ENCODE measurements around the gene ASTN1. TPM values are rescaled to one million over a fixed set of nuclear protein-coding genes. Genes with fewer than 3 reads are reported as not detected.

ASTN1 gene
- total and polyA plus RNA-seq, 4 experiments from 2014 or later, result not detected

DNA sequence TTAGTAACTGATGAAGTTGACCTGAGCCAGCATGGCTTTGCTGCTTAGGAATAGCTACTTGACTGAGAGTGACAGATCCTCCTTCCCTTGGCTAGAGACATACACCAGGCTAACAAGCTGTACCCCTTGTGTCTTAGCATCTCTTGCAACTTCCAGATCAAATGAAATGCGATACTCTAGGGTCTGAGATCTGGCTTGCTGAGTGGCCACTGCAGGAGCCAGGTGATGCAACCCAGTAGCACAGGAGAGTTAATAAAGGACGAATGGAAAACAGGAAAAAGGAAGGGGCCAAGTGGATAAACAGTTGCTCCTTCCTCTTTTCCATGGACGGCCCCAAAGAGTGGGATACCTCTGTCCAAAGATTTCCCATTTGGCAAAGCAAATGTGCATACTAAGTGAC lies 38.2 kb downstream of the ASTN1 start:
- H3K27me3 ChIP-seq (ENCODE audit: insufficient read depth, low read length), result no peaks in the 10 kb centered on the region
- H3K4me1 ChIP-seq (ENCODE audit: insufficient read depth, low read length), result no peaks in the 10 kb centered on the region
- no peaks in the 10 kb centered on the region for H3K36me3 ChIP-seq (ENCODE audit: insufficient read depth, low read length)
- Mint-ChIP-seq H3K4me3 (no peak overlapping the region), H3K27me3 (no peaks in the 10 kb centered on the region), H3K27ac (no peak overlapping the region), H3K9me3 (peaks cover 0 to 3% (median 0%) of the 10 kb centered on the region in 8 donors), H3K4me1 (no peaks in the 10 kb centered on the region), H3K36me3 (no peaks in the 10 kb centered on the region)
- intact Hi-C loops (cut with micrococcal nuclease), result no loop called here
- ChIA-PET CTCF (ENCODE audit: partially characterized antibody) (no interaction called here), POLR2A (ENCODE audit: partially characterized antibody) (no interaction called here)
- DNase-seq, result no peak
- no peak overlapping the region for H3K4me3 ChIP-seq (ENCODE audit: low read length in 2 of 2)
- no peaks in the 10 kb centered on the region for H3K9me3 ChIP-seq (ENCODE audit: control insufficient read depth in 1 of 2, low read length in 2 of 2)
- H3K27ac ChIP-seq (ENCODE audit: low read depth, low read length), result no peak overlapping the region

- DNase-seq, result no peak
- ChIA-PET POLR2A (ENCODE audit: partially characterized antibody) (interaction anchor here (0.5 kb wide), 1 partner anchor 14 kb away, joined by 3 read pairs; no protein-coding TSS in a partner anchor), CTCF (ENCODE audit: partially characterized antibody) (no interaction called here)
- Histone ChIP-seq H3K27me3 (ENCODE audit: insufficient read depth, low read length) (no peaks in the 10 kb centered on the region), H3K4me3 (ENCODE audit: low read length in 2 of 2) (no peak overlapping the region), H3K4me1 (ENCODE audit: insufficient read depth, low read length) (no peaks in the 10 kb centered on the region), H3K9me3 (ENCODE audit: control insufficient read depth in 1 of 2, low read length in 2 of 2) (no peaks in the 10 kb centered on the region), H3K36me3 (ENCODE audit: insufficient read depth, low read length) (no peaks in the 10 kb centered on the region), H3K27ac (ENCODE audit: low read depth, low read length) (no peak overlapping the region)
- Mint-ChIP-seq H3K27me3 (no peaks in the 10 kb centered on the region), H3K36me3 (no peaks in the 10 kb centered on the region), H3K4me3 (no peak overlapping the region), H3K4me1 (no peaks in the 10 kb centered on the region), H3K27ac (no peak overlapping the region), H3K9me3 (peaks cover 0 to 5% (median 1%) of the 10 kb centered on the region in 8 donors)
- intact Hi-C loops (cut with micrococcal nuclease), result no loop called here
Observed at GRCh38 chr1:177124577-177125278, 39.8 kb downstream of the ASTN1 start.

GRCh38 chr1:177122461-177123251 lies 41.9 kb downstream of the ASTN1 start:
- no peak for DNase-seq
- Mint-ChIP-seq H3K27me3 (no peaks in the 10 kb centered on the region), H3K9me3 (peaks cover 0 to 5% (median 1%) of the 10 kb centered on the region in 8 donors), H3K4me1 (no peaks in the 10 kb centered on the region), H3K36me3 (no peaks in the 10 kb centered on the region), H3K4me3 (no peak overlapping the region), H3K27ac (no peak overlapping the region)
- ChIA-PET POLR2A (ENCODE audit: partially characterized antibody) (no interaction called here), CTCF (ENCODE audit: partially characterized antibody) (no interaction called here)
- Histone ChIP-seq H3K27me3 (ENCODE audit: insufficient read depth, low read length) (no peaks in the 10 kb centered on the region), H3K36me3 (ENCODE audit: insufficient read depth, low read length) (no peaks in the 10 kb centered on the region), H3K4me1 (ENCODE audit: insufficient read depth, low read length) (no peaks in the 10 kb centered on the region), H3K27ac (ENCODE audit: low read depth, low read length) (no peak overlapping the region), H3K4me3 (ENCODE audit: low read length in 2 of 2) (no peak overlapping the region), H3K9me3 (ENCODE audit: control insufficient read depth in 1 of 2, low read length in 2 of 2) (no peaks in the 10 kb centered on the region)
- intact Hi-C loops (cut with micrococcal nuclease), result no loop called here

DNA sequence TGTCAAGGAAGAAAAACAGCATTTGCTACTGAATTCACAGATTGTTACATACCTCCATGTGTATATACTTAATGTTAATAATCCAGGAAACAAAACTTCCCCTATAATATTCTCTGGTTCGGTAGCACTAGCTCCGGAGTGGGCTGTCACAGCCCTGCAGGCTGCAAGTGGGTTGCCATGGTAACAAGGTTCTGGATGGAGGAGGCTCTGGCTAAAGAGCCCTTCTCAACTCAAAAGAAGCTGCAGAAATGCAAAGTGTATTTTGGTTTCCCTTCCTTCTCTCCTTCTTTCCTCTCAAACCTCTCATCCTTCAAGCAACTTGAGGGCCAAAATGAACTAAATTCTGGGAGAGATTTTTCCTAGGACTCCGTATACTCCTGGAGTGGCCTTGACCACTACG lies 45.2 kb downstream of the ASTN1 start:
- Mint-ChIP-seq H3K4me1 (no peaks in the 10 kb centered on the region), H3K36me3 (no peaks in the 10 kb centered on the region), H3K27ac (no peak overlapping the region), H3K9me3 (peaks cover 0 to 5% (median 1%) of the 10 kb centered on the region in 8 donors), H3K4me3 (no peak overlapping the region), H3K27me3 (no peaks in the 10 kb centered on the region)
- ChIA-PET CTCF (ENCODE audit: partially characterized antibody) (no interaction called here), POLR2A (ENCODE audit: partially characterized antibody) (no interaction called here)
- H3K9me3 ChIP-seq (ENCODE audit: control insufficient read depth in 1 of 2, low read length in 2 of 2), result no peaks in the 10 kb centered on the region
- H3K27me3 ChIP-seq (ENCODE audit: insufficient read depth, low read length), result no peaks in the 10 kb centered on the region
- H3K27ac ChIP-seq (ENCODE audit: low read depth, low read length), result no peak overlapping the region
- H3K4me3 ChIP-seq (ENCODE audit: low read length in 2 of 2), result no peak overlapping the region
- H3K4me1 ChIP-seq (ENCODE audit: insufficient read depth, low read length), result no peaks in the 10 kb centered on the region
- H3K36me3 ChIP-seq (ENCODE audit: insufficient read depth, low read length), result no peaks in the 10 kb centered on the region
- intact Hi-C loops (cut with micrococcal nuclease), result no loop called here
- DNase-seq, result no peak

GRCh38 chr1:177118901-177119300 lies 45.6 kb downstream of the ASTN1 start:
- Histone ChIP-seq H3K36me3 (ENCODE audit: insufficient read depth, low read length) (no peaks in the 10 kb centered on the region), H3K4me3 (ENCODE audit: low read length in 2 of 2) (no peak overlapping the region), H3K4me1 (ENCODE audit: insufficient read depth, low read length) (no peaks in the 10 kb centered on the region), H3K27ac (ENCODE audit: low read depth, low read length) (no peak overlapping the region), H3K9me3 (ENCODE audit: control insufficient read depth in 1 of 2, low read length in 2 of 2) (no peaks in the 10 kb centered on the region), H3K27me3 (ENCODE audit: insufficient read depth, low read length) (no peaks in the 10 kb centered on the region)
- no peaks in the 10 kb centered on the region for H3K27me3 Mint-ChIP-seq
- H3K4me3 Mint-ChIP-seq, result no peak overlapping the region
- H3K9me3 Mint-ChIP-seq, result peaks cover 0 to 5% (median 1%) of the 10 kb centered on the region in 8 donors
- no peaks in the 10 kb centered on the region for H3K4me1 Mint-ChIP-seq
- H3K36me3 Mint-ChIP-seq, result no peaks in the 10 kb centered on the region
- H3K27ac Mint-ChIP-seq, result peak overlapping the region in 1 of 7 donors; percentile 42
- intact Hi-C loops (cut with micrococcal nuclease), result no loop called here
- ChIA-PET POLR2A (ENCODE audit: partially characterized antibody) (no interaction called here), CTCF (ENCODE audit: partially characterized antibody) (no interaction called here)
- DNase-seq, result no peak

GRCh38 chr1:177116941-177117340 lies 47.6 kb downstream of the ASTN1 start:
- ChIA-PET POLR2A (ENCODE audit: partially characterized antibody) (no interaction called here), CTCF (ENCODE audit: partially characterized antibody) (no interaction called here)
- DNase-seq, result no peak
- Mint-ChIP-seq H3K4me3 (no peak overlapping the region), H3K4me1 (no peaks in the 10 kb centered on the region), H3K27ac (no peak overlapping the region), H3K36me3 (no peaks in the 10 kb centered on the region), H3K27me3 (no peaks in the 10 kb centered on the region), H3K9me3 (peaks cover 0 to 5% (median 2%) of the 10 kb centered on the region in 8 donors)
- Histone ChIP-seq H3K4me3 (ENCODE audit: low read length in 2 of 2) (no peak overlapping the region), H3K27me3 (ENCODE audit: insufficient read depth, low read length) (no peaks in the 10 kb centered on the region), H3K4me1 (ENCODE audit: insufficient read depth, low read length) (no peaks in the 10 kb centered on the region), H3K27ac (ENCODE audit: low read depth, low read length) (no peak overlapping the region), H3K36me3 (ENCODE audit: insufficient read depth, low read length) (no peaks in the 10 kb centered on the region), H3K9me3 (ENCODE audit: control insufficient read depth in 1 of 2, low read length in 2 of 2) (no peaks in the 10 kb centered on the region)
- intact Hi-C loops (cut with micrococcal nuclease), result no loop called here

DNA sequence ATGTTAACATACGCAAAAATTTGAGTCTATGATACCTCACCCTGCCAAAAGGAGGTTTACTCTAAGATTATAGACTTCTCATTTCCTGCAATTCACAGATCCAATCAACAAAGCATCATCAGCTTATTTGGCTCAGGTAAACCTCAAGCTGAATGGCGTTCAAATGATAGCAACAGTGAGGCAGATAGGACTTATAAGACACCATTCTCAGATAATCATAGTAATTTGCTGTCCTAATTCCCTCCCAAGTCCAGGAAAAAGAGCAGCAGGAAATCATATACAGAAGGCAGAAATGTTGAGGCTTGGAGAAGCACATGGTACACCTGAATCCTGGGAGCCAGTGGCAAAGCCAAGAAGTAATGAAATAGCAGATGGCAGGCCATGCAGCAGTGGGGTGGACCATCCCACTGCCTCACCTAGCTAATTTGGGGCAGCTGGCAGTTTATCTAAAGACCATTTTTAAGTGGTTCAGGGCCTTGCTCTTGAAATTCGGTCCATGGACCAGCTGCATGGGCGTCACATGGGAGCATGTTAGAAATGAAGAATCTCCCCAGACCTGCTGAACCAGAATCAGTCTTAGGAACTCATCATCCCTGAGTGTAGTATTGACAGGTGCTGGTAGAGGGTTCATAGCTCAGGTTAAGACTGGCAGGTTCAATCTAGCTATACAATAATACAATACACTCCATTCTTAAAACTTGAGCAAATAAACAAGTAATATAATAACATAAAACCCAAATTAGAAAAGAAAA lies 57.7 kb downstream of the ASTN1 start:
- Mint-ChIP-seq H3K36me3 (no peaks in the 10 kb centered on the region), H3K9me3 (peaks cover 0 to 4% (median 3%) of the 10 kb centered on the region in 8 donors)
- intact Hi-C loops (cut with micrococcal nuclease), result no loop called here

More for the DNA sequence above, 57.7 kb downstream of the ASTN1 start:
- H3K4me1 ChIP-seq (ENCODE audit: insufficient read depth, low read length), result no peaks in the 10 kb centered on the region
- no peaks in the 10 kb centered on the region for H3K9me3 ChIP-seq (ENCODE audit: control insufficient read depth in 1 of 2, low read length in 2 of 2)
- H3K4me3 ChIP-seq (ENCODE audit: low read length in 2 of 2), result no peak overlapping the region
- Mint-ChIP-seq H3K4me1 (no peaks in the 10 kb centered on the region), H3K4me3 (no peak overlapping the region), H3K27ac (no peak overlapping the region), H3K27me3 (no peaks in the 10 kb centered on the region)
- H3K27me3 ChIP-seq (ENCODE audit: insufficient read depth, low read length), result no peaks in the 10 kb centered on the region
- POLR2A ChIA-PET (ENCODE audit: partially characterized antibody), result no interaction called here
- H3K27ac ChIP-seq (ENCODE audit: low read depth, low read length), result no peak overlapping the region
- no peak for DNase-seq
- no peaks in the 10 kb centered on the region for H3K36me3 ChIP-seq (ENCODE audit: insufficient read depth, low read length)
- CTCF ChIA-PET (ENCODE audit: partially characterized antibody), result no interaction called here

Measured in CD4-positive, alpha-beta memory T cell (primary cell).